Measurements from ENCODE around the gene ACAD8. TPM values are rescaled to one million over a fixed set of nuclear protein-coding genes. Genes with fewer than 3 reads are reported as not detected.

ACAD8 gene
- total and polyA plus RNA-seq, 2 of the 8 experiments (the other 6 are each of a cell fraction or from before 2014, with no cell fraction given): 45.8 to 52.7 TPM

DNA sequence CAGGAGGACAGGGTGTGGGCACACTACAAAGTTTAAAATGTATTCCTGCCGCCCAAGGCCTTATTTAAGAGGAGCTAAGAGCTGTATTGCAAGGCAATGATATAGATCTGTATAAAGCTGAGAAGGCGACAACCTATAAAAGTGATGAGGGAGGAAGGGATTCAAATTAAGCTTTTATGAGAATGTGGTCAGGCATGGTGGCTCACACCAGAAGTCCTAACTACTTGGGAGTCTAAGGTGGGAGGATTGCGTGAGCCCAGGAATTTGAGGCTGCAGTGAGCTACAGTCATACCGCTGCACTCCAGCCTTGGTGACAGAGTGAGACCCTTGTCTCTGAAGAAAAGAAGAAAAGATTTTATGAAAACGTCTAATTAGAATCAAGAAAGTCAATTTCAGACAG lies 13.1 kb downstream of the ACAD8 start:
- Histone ChIP-seq H2AK5ac (ENCODE audit: low read depth, low read length) (no peak overlapping the region), H3K23ac (ENCODE audit: insufficient read length) (no peak overlapping the region), H3K4me3 (ENCODE audit: extremely low read depth in 1 of 4, insufficient read depth in 2 of 4, low read depth in 3 of 4, low read length in 4 of 4) (no peak overlapping the region), H2BK5ac (ENCODE audit: low read depth, low read length) (no peak overlapping the region), H3K27ac (ENCODE audit: low read depth, low read length) (no peak overlapping the region), H3K18ac (ENCODE audit: extremely low read depth, low read length) (no peak overlapping the region), H3K9me3 (ENCODE audit: insufficient read depth in 2 of 2, low read depth in 1 of 2, low read length in 1 of 2) (no peaks in the 10 kb centered on the region), H2BK12ac (ENCODE audit: low read depth, low read length) (no peak overlapping the region), H2AFZ (ENCODE audit: low read length) (no peak overlapping the region), H4K8ac (ENCODE audit: extremely low read depth, insufficient read depth, low read length) (no peak overlapping the region), H3K79me1 (ENCODE audit: low read depth, low read length) (peaks cover 3% of the 10 kb centered on the region; the same call in 1 of the 2 replicates), H3K9ac (replicated peaks in 1 of 4; ENCODE audit: extremely low read depth in 1 of 4, low read depth in 3 of 4, low read length in 3 of 4) (no peak overlapping the region), H3K23me2 (ENCODE audit: low read depth, low read length) (no peaks in the 10 kb centered on the region), H4K5ac (ENCODE audit: insufficient read length, low read depth, low read length) (no peak overlapping the region), H2BK120ac (replicated peaks; ENCODE audit: low read depth, low read length) (no peak overlapping the region), H3K79me2 (ENCODE audit: control insufficient read depth in 1 of 2, insufficient read depth in 2 of 2, low read length in 2 of 2) (peaks cover 0 to 58% of the 10 kb centered on the region in 2 experiments; a peak in 3 of 4 replicates), H3K4me2 (ENCODE audit: insufficient read depth in 1 of 2, low read depth in 2 of 2, low read length in 2 of 2) (no peak overlapping the region), H3K56ac (replicated peaks; ENCODE audit: insufficient read length, low read depth, low read length) (no peak overlapping the region), H3K4ac (replicated peaks; ENCODE audit: insufficient read length, low read depth, low read length) (no peak overlapping the region), H2BK15ac (ENCODE audit: low read length) (no peak overlapping the region), H3K4me1 (replicated peaks in 1 of 4; ENCODE audit: control insufficient read depth in 3 of 4, insufficient read depth in 4 of 4, low read length in 3 of 4) (peaks cover 6 to 25% (median 11%) of the 10 kb centered on the region in 4 experiments), H3K36me3 (ENCODE audit: control insufficient read depth in 2 of 4, insufficient read depth in 4 of 4, low read length in 3 of 4) (peaks cover 0 to 18% (median 7%) of the 10 kb centered on the region in 4 experiments; a peak in 4 of 8 replicates), H4K20me1 (replicated peaks in 1 of 2; ENCODE audit: control insufficient read depth in 1 of 2, insufficient read depth in 2 of 2, low read length in 2 of 2) (peaks cover 0 to 4% of the 10 kb centered on the region in 2 experiments), H3K27me3 (replicated peaks in 1 of 4; ENCODE audit: control insufficient read depth in 3 of 4, extremely low read depth in 1 of 4, insufficient read depth in 3 of 4, low read length in 3 of 4) (no peaks in the 10 kb centered on the region), H4K91ac (replicated peaks; ENCODE audit: insufficient read length, low read length) (no peak overlapping the region), H2BK20ac (ENCODE audit: low read length) (no peak overlapping the region), H3K14ac (ENCODE audit: insufficient read length) (no peak overlapping the region)
- no peak for DNase-seq (ENCODE audit: low read depth in 1 of 2, low spot score in 2 of 2)
- CTCF ChIA-PET (ENCODE audit: partially characterized antibody): interaction anchor here (7.1 kb wide), 1 partner anchor 9 kb away, joined by 114 read pairs; the partner anchor contains the start of gene GLB1L3
- no peak for FAIRE-seq
- 82% methylated on average over 5 of the region's 5 CpGs; no CpG with 5 or more reads in 1 of the 2 experiments for WGBS, 2 experiments (ENCODE audit: extremely low coverage in 1 of 2, insufficient coverage in 1 of 2, insufficient read length in 1 of 2, insufficient replicate concordance in 2 of 2, low coverage in 1 of 2, low lambda C conversion rate in 2 of 2, missing lambda C conversion rate in 1 of 2)
- POLR2A ChIA-PET (ENCODE audit: partially characterized antibody): interaction anchor here (1.2 to 9.2 kb wide), 4 partner anchors 10 to 13 kb away, joined by 4 to 76 read pairs (median 4); partner anchors contain the start of genes ACAD8, GLB1L3 and THYN1
- TF ChIP-seq TCF12 (IDR thresholded peaks at IDR 0.05; ENCODE audit: low read depth, low read length) (no peak), SAP30 (IDR thresholded peaks at IDR 0.05; ENCODE audit: insufficient read depth, insufficient replicate concordance, low read length) (no peak), RFX5 (IDR thresholded peaks at IDR 0.05; ENCODE audit: borderline replicate concordance, low read depth, low read length) (no peak), SIRT6 (IDR thresholded peaks at IDR 0.05; ENCODE audit: low read length) (no peak), EZH2 (IDR thresholded peaks at IDR 0.05; ENCODE audit: low read depth, low read length, severe bottlenecking) (no peak), SIN3A (conservative IDR thresholded peaks at IDR 0.05 in 1 of 2, IDR thresholded peaks at IDR 0.05 in 1 of 2; ENCODE audit: low read depth in 1 of 2, low read length in 2 of 2) (no peak), YY1 (IDR thresholded peaks at IDR 0.05; ENCODE audit: low read depth, low read length) (no peak), BCL11A (IDR thresholded peaks at IDR 0.05; ENCODE audit: low read depth in 2 of 2, low read length in 2 of 2) (no peak), BRCA1 (IDR thresholded peaks at IDR 0.05; ENCODE audit: low read depth, low read length) (no peak), HDAC2 (IDR thresholded peaks at IDR 0.05; ENCODE audit: borderline replicate concordance in 1 of 2, low read depth in 2 of 2, low read length in 2 of 2) (no peak)
- TF ChIP-seq, protein P1, sequence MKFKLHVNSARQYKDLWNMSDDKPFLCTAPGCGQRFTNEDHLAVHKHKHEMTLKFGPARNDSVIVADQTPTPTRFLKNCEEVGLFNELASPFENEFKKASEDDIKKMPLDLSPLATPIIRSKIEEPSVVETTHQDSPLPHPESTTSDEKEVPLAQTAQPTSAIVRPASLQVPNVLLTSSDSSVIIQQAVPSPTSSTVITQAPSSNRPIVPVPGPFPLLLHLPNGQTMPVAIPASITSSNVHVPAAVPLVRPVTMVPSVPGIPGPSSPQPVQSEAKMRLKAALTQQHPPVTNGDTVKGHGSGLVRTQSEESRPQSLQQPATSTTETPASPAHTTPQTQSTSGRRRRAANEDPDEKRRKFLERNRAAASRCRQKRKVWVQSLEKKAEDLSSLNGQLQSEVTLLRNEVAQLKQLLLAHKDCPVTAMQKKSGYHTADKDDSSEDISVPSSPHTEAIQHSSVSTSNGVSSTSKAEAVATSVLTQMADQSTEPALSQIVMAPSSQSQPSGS (IDR thresholded peaks at IDR 0.05; ENCODE audit: low read length): no peak

Data from H1 (cell line).